Effector memory CD4-positive, alpha-beta T cell (primary cell): Measurements from ENCODE around the gene ANGPTL4.
"Not testable (repeated sequence)": the region's sequence is repeated elsewhere in the genome, so short reads cannot be mapped to it uniquely, and the experiment has no call there.

ENCODE experiments used
- DNase-seq, 3 donors: peaks; one replicate each; pipeline ENCODE4 v3.0.0-alpha.2; 2020
- H3K27ac ChIP-seq: 2 replicates; pipeline ENCODE4 v1.7.0; 2013; ENCODE audit warnings: mild to moderate bottlenecking, low read length, moderate library complexity; ENCODE audit not compliant: insufficient read depth, poor library complexity, severe bottlenecking
- H3K27me3 ChIP-seq: replicated peaks from 2 replicates; pipeline ENCODE4 v1.7.0; 2013; ENCODE audit warnings: mild to moderate bottlenecking, low read length; ENCODE audit not compliant: insufficient read depth, control insufficient read depth, poor library complexity, severe bottlenecking
- H3K36me3 ChIP-seq: 2 replicates; pipeline ENCODE4 v1.7.0; 2013; ENCODE audit warnings: mild to moderate bottlenecking, low read length, moderate library complexity; ENCODE audit not compliant: control insufficient read depth, insufficient read depth
- H3K4me1 ChIP-seq: 2 replicates; pipeline ENCODE4 v1.7.0; 2013; ENCODE audit warnings: low read length, mild to moderate bottlenecking; ENCODE audit not compliant: control insufficient read depth, insufficient read depth, poor library complexity, severe bottlenecking
- H3K4me3 ChIP-seq: 2 replicates; pipeline ENCODE4 v1.7.0; 2013; ENCODE audit warnings: low read length, low read depth, mild to moderate bottlenecking; ENCODE audit not compliant: insufficient read depth, poor library complexity, severe bottlenecking
- H3K9me3 ChIP-seq: 2 replicates; pipeline ENCODE4 v1.7.0; 2013; ENCODE audit warnings: mild to moderate bottlenecking, low read length, moderate library complexity; ENCODE audit not compliant: control insufficient read depth

Gene ANGPTL4

GRCh38 chr19:8361921-8362793 is 1.8 kb upstream of the ANGPTL4 start:
- Histone ChIP-seq H3K4me3 (no peak overlapping the region), H3K27me3 (peaks cover 9% of the 10 kb centered on the region), H3K27ac (no peak overlapping the region), H3K4me1 (peaks cover 16% of the 10 kb centered on the region), H3K9me3 (no peaks in the 10 kb centered on the region), H3K36me3 (no peaks in the 10 kb centered on the region)
- no peak for DNase-seq

DNA sequence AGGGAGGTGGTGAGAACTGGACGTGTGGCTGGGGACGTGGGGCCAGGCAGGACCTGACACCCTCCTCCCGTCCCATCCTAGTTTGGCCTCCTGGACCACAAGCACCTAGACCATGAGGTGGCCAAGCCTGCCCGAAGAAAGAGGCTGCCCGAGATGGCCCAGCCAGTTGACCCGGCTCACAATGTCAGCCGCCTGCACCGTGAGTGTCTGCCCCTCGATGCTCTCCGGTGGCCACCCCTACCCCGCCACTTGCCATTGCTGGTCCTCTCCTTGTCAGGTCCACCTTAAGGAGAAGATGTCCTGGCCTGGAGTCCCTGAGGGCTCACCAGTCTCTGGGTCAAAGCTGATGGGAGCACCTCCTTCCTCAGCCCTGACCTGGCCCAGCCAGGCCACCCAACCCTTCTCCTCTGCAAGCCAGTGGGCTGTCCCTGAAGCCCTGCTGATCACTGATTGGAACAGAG is 2.2 kb downstream of the ANGPTL4 start:
- Histone ChIP-seq H3K27me3 (peaks cover 10% of the 10 kb centered on the region), H3K36me3 (no peaks in the 10 kb centered on the region), H3K4me3 (no peak overlapping the region), H3K4me1 (peaks cover 16% of the 10 kb centered on the region), H3K27ac (no peak overlapping the region), H3K9me3 (no peaks in the 10 kb centered on the region)
- no peak for DNase-seq

- Histone ChIP-seq H3K27me3 (peaks cover 10% of the 10 kb centered on the region), H3K4me1 (peaks cover 16% of the 10 kb centered on the region), H3K4me3 (no peak overlapping the region), H3K9me3 (no peaks in the 10 kb centered on the region), H3K36me3 (no peaks in the 10 kb centered on the region), H3K27ac (no peak overlapping the region)
- DNase-seq = no peak
Measured at GRCh38 chr19:8366961-8367326, 3.0 kb downstream of the ANGPTL4 start.

DNA sequence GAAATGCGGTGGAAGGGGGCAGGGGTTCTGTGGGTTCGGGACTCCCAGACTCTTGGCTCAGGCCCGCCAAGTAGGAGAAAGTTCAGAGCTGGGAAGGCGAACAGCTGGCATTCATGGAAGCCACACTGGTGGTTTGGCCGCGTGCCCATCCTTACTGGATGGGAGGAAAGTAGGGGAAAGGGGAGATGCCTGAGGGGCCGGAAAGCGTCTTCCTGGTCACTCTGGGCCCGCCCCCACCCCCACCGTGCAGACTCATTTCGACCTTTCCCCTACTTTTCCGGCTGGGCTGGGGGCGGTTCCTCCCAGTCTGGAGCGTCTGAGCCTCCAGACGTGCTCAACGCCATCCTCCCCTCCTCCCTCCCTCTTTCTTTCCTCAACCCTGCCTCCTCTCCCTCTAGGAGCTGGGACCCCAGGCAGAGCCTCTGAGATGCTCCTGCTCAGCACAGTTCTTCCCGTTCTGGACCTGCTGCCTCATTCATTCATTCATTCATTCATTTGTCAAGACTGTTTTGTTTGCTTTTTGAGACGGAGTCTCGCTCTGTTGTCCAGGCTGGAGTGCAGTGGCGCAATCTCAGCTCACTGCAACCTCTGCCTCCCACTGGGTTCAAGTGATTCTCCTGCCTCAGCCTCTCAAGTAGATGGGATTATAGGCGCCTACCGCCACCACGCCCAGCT is 3.5 kb downstream of the ANGPTL4 start:
- Histone ChIP-seq H3K36me3 (no peaks in the 10 kb centered on the region), H3K4me3 (no peak overlapping the region), H3K4me1 (peaks cover 16% of the 10 kb centered on the region), H3K9me3 (no peaks in the 10 kb centered on the region), H3K27me3 (peaks cover 10% of the 10 kb centered on the region), H3K27ac (no peak overlapping the region)
- DNase-seq = no peak

GRCh38 chr19:8370176-8371010 is 6.4 kb downstream of the ANGPTL4 start:
- Histone ChIP-seq H3K4me1 (no peaks in the 10 kb centered on the region), H3K4me3 (no peak overlapping the region), H3K27ac (no peak overlapping the region), H3K36me3 (no peaks in the 10 kb centered on the region), H3K9me3 (no peaks in the 10 kb centered on the region), H3K27me3 (peaks cover 4% of the 10 kb centered on the region)
- no peak for DNase-seq

DNA sequence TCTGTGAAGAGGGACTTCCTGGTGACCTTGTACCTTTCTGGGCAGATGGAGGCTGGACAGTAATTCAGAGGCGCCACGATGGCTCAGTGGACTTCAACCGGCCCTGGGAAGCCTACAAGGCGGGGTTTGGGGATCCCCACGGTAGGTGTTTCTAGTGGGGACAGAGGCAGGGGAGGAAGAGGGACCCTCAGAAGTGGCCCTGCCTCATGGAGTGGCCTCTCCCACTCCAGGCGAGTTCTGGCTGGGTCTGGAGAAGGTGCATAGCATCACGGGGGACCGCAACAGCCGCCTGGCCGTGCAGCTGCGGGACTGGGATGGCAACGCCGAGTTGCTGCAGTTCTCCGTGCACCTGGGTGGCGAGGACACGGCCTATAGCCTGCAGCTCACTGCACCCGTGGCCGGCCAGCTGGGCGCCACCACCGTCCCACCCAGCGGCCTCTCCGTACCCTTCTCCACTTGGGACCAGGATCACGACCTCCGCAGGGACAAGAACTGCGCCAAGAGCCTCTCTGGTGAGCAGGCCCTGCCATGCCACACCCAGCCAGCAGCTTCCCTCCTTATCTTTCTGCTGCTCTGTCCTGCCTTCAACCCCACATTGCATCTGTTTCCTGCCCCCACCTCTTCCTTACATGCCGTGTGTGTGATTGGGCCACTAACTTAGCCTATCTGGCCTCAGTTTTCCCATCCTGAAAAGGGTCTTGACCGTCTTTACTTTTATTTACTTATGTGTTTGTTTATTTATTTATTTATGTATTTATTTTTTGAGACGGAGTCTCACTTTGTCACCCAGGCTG is 7.3 kb downstream of the ANGPTL4 start:
- H3K4me1 ChIP-seq = no peaks in the 10 kb centered on the region
- no peaks in the 10 kb centered on the region for H3K9me3 ChIP-seq
- no peaks in the 10 kb centered on the region for H3K36me3 ChIP-seq
- H3K4me3 ChIP-seq = no peak overlapping the region
- H3K27me3 ChIP-seq = peaks cover 4% of the 10 kb centered on the region
- DNase-seq = no peak
- H3K27ac ChIP-seq = no peak overlapping the region

- Histone ChIP-seq H3K27me3 (no peaks in the 10 kb centered on the region), H3K36me3 (no peaks in the 10 kb centered on the region), H3K4me1 (peaks cover 4% of the 10 kb centered on the region), H3K27ac (no peak overlapping the region), H3K9me3 (no peaks in the 10 kb centered on the region), H3K4me3 (no peak overlapping the region)
- no peak for DNase-seq
Measured at GRCh38 chr19:8373867-8374813, 10.2 kb downstream of the ANGPTL4 start.

GRCh38 chr19:8375766-8376165 is 11.8 kb downstream of the ANGPTL4 start:
- H3K36me3 ChIP-seq, H3K27me3 ChIP-seq: not testable (repeated sequence)

More at GRCh38 chr19:8375766-8376165, 11.8 kb downstream of the ANGPTL4 start:
- H3K4me1 ChIP-seq, H3K4me3 ChIP-seq, H3K27ac ChIP-seq, H3K9me3 ChIP-seq, DNase-seq: not testable (repeated sequence)
